NCI-H774 (cell line): ENCODE results near the gene PCSK6.

Experiments used
- DNase-seq: peaks from one replicate; lab custom pipeline; 2025; lab: John Stamatoyannopoulos, UW

Gene PCSK6

DNA sequence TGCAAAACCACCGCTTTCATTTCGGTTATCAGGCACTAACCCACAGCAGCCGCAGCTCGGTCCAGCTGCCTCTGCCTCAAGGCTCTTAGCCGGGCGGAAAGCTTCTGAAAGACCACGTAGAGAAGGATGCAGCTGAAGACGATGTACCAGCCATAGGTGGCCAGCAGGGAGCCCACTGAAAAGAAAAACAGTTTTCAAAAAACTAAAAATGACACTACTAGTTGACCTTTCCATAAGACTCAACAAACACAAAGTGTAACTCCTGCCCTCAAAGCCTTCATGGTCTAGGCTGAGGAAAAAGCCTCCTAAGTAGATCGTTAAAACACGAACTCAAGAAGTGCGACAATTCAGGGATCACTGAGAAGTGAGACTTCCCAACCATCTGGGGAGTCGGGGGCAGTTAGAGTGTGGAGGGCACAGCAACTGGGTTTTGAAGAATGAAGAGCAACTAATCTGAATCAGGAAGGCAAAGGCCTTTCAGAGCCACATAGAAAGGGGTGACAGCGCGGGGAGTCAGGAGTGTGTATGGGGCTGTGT, 212.9 kb downstream of the PCSK6 start:
- no peak for DNase-seq

- DNase-seq: no peak
These were observed 214.5 kb downstream of the PCSK6 start for GRCh38 chr15:101275018-101275417.

DNA sequence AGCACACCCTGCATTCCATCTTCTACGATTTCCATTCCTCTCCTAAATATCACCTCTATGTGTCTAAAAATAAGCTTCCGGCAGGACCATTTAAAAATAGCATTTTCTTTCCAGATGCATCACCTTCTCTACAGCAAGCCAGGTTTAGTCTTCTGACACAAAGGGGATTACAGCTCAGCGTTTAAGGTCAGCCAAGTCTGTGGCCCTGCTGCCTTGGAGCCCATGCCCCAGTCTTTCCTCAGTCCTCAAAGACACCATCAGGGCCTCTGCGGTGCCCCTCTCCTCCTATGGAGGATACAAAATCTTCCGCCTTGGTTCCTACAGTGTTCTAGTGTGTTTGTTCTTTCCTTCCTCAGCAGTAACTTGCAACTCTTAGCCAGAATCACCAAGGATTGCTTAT, 216.0 kb downstream of the PCSK6 start:
- no peak for DNase-seq

- no peak for DNase-seq
These were observed 216.9 kb downstream of the PCSK6 start for GRCh38 chr15:101272584-101272983.

DNA sequence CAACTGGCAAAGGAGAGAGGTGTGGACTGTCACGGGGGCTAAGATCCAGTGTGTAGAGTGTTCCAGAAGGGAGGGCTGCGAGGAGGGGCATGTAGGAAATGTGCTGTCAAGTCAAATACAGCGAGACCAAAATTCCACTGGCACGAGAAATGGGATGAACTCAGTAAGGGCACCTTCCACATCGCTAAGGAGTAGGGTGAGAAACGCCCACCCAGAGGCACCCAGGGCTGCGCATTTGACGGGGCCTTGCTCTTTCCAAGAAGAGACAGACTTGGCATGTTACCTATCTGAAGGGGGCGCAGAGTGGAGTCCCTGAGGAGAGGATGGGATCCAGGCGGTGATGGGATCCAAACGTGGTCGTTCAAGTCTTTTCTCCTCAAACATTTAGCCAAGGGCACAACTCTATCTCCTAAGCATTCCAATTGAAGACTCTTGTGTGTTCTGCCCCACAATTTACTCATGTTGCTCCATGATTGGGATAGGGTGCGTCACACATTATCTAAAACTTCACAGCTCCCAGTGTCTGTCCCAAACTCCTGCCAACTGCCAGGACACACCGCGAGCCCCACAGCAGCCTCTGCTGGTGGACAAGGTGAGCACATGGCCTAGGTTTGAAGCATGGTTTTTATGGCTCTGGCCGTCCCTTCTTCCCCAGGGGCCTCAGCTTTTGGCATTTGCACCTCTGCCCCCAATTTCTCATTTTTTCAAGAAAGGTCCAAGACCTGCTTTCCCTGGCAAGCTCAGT, 219.9 kb downstream of the PCSK6 start:
- DNase-seq: no peak

- DNase-seq: no peak
These were observed 222.0 kb downstream of the PCSK6 start for GRCh38 chr15:101267320-101268104.

GRCh38 chr15:101266787-101267186, 222.7 kb downstream of the PCSK6 start:
- DNase-seq: no peak

- DNase-seq: no peak
These were observed 223.5 kb downstream of the PCSK6 start for GRCh38 chr15:101266034-101266433.

DNA sequence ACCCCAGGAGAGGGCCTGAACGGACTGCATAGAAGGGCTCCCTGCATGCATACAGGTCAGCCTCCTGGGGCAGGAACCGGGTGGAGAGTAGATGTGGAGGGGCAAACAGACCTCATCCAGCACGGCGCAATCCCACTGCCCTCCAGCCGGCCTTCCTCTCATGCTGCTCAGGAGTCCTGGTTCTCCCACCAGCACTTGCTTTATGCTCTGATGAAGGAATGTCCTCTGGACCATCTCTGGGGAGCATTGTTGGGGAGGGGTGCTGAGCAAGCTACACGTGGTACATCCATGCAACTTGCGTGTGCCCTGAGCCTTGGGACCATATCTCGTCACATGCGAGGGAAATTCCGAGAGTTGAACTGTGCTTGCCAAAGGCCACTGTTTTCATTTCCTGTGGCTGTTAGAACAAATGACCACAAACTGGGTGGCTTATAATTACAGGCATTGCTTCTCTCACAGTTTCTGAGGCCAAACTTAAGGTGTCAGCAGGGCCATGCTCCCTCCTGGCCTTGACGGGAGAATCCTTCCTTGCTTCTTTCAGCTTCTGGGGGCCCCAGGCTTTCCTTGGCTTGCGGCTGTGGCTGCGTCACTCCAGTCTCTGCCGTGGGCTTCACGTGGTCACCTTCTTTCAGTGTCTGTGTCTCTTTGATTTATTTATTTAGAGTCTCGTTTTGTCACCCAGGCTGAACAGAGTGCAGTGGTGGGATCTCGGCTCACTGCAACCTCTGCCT, 224.4 kb downstream of the PCSK6 start:
- no peak for DNase-seq

DNA sequence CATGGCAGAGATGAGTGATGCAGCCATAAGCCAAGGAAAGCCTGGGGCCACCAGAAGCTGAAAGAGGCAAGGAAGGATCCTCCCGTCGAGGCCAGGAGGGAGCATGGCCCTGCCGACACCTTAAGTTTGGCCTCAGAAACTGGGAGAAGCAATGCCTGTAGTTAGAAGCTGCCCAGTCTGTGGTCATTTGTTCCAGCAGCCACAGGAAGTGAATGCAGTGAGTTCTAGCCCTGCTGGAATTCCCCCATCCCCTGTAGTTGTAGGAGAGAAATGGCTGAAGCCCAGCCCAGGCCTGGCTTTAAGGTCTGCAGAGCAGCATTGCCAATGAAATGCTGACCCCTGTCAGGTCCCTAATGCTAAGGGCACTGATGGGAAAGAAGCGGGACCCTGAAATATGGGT, 225.5 kb downstream of the PCSK6 start:
- no peak for DNase-seq

- no peak for DNase-seq
These were observed 227.0 kb downstream of the PCSK6 start for GRCh38 chr15:101262551-101262950.

- DNase-seq: peak; percentile 58
These were observed 231.0 kb downstream of the PCSK6 start for GRCh38 chr15:101258238-101259144.

- no peak for DNase-seq
These were observed 232.8 kb downstream of the PCSK6 start for GRCh38 chr15:101256757-101257156.

GRCh38 chr15:101255615-101256241, 233.8 kb downstream of the PCSK6 start:
- no peak for DNase-seq

DNA sequence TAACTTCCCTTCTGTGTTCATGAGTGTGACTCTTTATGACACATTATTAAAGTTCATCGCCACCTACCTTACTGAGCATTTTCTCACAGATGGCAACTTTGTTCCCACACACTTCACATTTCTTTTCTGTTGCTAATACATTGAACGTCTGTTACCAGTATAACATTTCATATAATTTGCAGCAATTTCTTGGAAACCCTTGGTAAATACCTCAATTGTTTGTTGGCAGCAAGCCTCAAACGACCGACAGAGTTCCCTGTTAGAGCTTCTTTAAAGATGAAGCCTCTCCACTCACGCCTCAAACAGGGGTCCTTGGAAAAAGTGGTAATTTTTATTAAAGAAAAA, 234.5 kb downstream of the PCSK6 start:
- no peak for DNase-seq

GRCh38 chr15:101254157-101255050, 235.1 kb downstream of the PCSK6 start:
- no peak for DNase-seq
